Stimulated activated naive CD4-positive, alpha-beta T cell (primary cell): ENCODE data around the gene GSTT2B.
"Not testable (repeated sequence)": the region's sequence is repeated elsewhere in the genome, so short reads cannot be mapped to it uniquely, and the experiment has no call there.

ENCODE experiments used
- DNase-seq, 6 experiments: peaks; one replicate each; lab custom pipeline; 2025; lab: John Stamatoyannopoulos, UW

GSTT2B gene

DNA sequence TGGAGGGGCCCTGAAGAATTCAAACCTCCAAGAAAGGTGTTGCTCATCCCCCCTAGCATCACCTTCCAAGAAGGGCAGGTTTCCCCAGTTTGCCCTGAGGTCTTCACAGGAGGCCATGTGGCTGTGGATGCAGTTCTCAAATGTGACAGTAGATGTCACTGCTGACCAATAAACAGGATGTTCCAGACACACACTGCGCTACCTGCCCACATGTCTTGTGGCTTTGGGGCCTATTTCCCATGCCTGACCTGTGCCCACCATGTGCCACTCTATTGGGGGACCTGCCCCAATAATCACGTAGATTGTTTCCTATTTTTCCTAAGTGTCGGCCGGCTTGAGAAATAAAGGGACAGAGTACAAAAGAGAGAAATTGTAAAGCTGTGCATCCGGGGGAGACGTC is 23.4 kb upstream of the GSTT2B start:
- peak in 4 of 6 experiments; percentile 7 to 73 (median 58) for DNase-seq

DNA sequence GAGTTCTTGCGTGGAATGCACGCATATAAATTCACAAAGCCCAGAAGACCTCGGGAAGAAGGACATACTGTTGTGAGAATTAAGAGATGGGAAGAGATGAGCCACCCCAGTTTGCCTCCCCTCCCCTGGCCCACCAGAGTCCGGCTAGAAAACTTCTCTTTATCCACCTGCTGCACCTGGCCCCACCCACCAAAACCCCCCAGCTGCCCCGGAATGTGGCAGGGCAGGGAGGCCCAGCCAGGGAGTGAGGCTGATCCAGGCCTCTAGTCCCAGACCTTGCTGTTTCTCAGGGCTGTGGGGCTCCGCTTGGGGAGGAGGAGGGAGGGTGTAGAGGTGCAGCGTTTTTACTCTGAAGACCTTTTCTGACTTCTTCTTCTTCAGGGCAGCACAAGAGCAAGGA is 19.6 kb upstream of the GSTT2B start:
- not testable (repeated sequence) for DNase-seq

DNA sequence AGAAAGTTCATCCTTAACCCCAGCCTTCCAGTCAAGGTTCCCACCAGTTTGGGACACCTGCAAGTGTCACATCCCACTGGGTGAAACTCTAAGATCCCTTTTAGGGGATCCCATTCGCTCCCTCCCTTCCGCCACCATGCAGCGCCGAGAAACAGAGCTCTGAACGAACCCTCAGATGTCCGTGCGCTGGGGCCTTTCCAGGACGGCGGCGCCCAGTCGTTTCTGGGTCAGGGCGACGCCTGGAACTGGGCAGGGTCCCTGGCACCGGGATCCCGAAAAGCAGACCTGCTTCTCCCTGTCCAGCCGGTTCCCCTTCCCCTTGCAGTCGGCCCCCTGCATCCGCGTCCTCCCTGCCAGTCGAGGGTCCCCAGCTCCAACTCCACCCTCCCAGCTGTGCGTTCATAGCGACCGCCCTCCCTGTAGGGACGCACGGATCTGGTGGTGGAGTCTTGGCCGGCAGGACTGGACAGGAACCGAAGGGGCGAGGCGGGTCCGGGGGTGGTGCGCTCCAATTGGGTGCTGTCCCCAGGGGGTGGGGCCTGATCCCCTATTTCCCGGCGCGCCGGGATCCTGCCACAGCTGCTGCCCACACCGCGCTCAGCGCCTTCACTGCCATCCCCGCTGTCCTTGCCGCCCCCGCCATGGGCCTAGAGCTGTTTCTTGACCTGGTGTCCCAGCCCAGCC is 18.7 kb upstream of the GSTT2B start, which contains the start of gene GSTT2:
GSTT2 (plus strand) TSS at position 578 of the 684 bp plus-strand sequence.
- DNase-seq = not testable (repeated sequence)

DNA sequence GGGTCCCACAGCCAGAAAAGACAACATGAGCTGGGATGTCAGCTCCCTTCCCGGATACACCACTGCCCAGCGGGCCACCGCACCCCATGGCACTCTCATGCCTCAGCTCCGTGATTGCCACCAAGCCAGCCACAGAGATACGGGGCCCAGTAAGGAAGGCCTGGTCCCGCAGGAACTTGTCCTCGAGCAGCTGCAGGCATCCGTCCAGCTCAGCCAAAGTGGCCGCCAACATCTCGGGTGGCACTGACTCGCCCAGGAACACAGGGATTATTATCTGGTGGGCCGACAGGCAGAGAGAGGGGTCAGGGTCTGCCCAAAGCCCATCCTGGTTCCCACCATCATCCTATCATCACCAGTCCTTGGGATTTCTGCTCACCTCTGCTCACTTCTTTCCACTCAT is 16.3 kb upstream of the GSTT2B start:
- DNase-seq = not testable (repeated sequence)

DNA sequence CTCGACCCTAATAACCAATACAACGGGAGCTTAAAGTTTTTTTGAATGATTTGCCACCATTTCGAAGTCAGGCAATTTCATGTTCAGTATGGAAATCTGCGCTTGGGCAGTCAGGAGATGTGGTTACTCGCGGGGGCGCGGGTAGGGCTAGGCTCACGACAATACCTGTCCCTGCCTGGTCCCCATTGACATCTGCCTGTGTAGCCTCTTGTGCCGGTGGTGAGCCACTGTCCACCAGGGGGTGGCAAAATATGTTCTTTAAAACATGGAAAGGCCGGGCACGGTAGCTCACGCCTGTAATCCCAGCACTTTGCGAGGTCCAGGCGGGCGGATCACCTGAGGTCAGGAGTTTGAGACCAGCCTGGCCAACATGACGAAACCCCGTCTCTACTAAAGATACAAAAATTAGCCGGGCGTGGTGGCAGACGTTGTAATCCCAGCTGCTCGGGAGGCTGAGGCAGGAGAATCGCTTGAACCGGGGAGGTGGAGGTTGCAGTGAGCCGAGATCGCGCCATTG is 13.9 kb upstream of the GSTT2B start:
- DNase-seq = not testable (repeated sequence)

DNA sequence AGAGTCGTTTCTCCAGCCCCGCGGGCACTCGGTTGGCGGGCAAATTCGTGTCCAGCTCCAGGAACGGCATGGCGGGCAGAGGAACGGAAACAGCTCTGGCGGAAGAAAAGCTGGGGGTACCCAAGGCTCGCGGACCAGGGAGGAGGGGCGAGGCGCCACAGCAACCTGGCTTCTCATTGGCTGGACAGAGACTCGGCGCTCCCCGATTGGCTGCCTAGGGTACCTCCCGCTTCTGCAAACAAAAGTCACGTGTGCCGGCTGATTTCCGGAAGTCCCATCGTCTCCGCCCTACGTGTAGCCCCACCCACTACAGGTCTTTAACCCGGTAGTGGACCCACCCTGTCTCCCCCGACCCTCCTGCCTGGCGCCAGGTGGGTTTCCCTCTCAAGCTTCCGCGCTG is 13.3 kb upstream of the GSTT2B start, which contains the start of gene DDT:
DDT (minus strand) TSS at position 97 of the 400 bp plus-strand sequence; CDS start at position 70, 27 bp downstream.
- not testable (repeated sequence) for DNase-seq

DNA sequence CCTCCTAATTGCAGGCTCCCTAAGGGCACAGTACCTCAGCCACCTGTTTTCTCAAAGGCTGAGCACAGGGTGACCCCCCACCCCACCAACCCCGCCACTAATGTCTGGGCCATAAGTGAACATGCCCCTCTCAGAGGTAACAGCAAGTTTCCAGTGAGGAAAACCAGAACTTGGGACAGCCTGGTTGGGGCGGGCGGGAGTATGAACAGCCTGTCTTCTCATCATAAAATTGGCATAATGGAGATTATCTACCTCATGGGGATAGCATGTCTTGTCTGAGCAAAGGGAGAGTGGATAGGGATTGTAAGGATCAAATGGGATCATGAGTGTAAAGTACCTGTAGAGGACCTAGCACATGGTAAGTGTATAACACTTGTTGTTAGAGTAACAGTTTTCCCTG is 10.9 kb upstream of the GSTT2B start:
- DNase-seq = not testable (repeated sequence)

DNA sequence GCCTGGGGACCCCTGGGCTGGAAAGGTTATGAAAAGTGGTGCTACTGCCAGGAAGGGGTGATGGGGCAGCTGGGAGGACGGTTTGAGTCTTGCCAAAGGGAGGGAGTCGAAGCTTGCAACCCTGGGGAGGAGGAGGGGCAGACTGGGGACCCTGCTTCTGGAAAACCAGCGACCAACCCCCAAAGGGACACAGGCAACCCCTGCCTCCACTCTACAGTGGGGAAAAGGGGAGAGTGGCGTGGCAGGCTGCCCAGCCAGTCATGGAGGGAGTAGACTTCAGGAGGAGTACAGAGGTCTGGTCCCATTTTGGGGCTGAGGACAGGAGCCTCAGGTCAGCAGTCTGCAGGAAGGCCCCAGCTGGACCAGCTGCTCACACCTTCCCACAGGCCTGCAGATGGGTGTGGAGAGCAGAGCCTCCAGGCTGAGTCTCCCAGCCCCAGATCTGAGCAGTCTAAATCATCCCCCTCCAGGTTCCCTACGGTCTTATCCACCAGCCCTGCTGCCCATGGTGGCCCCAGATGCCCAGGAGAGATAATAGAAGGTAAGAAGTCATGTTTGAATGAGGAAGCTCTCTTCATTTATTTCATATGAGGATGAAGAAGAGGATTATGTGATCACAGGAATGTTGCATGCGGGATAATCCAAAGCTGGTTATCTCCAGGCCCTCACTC is 10.0 kb upstream of the GSTT2B start:
- DNase-seq = no peak

DNA sequence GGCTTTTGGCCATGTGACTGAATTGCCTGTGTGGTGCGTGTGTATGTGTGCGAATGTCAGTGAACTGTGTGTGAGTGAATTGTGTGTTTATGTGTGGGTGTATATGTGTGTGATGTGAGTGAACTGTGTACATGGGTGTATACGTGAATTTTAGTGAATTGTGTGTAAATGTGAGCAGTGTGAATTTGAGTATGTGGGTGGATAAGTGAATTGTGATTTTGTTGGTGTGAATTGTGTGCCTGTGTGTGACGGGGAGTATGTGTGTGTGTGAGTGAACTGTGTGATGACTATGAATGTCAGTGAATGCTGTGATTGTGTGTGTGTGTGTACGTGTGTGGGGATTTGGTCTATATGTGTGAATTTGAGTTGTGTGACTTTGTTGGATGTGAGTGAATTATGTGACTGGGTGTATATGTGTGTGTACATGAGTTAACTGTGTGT is 9.2 kb upstream of the GSTT2B start:
- no peak for DNase-seq

DNA sequence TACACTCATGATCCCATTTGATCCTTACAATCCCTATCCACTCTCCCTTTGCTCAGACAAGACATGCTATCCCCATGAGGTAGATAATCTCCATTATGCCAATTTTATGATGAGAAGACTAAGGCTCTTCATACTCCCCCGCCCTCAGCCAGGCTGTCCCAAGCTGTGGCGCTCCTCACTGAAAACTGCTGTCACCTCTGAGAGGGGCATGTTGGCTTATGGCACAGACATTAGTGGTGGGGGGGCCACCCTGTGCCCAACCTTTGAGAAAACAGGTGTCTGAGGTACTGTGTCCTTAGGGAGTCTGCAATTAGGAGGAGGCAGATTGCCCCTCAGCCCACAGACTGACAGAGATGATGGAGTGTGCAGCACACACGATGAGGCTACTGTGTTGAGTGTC is 8.1 kb upstream of the GSTT2B start:
- DNase-seq = no peak

DNA sequence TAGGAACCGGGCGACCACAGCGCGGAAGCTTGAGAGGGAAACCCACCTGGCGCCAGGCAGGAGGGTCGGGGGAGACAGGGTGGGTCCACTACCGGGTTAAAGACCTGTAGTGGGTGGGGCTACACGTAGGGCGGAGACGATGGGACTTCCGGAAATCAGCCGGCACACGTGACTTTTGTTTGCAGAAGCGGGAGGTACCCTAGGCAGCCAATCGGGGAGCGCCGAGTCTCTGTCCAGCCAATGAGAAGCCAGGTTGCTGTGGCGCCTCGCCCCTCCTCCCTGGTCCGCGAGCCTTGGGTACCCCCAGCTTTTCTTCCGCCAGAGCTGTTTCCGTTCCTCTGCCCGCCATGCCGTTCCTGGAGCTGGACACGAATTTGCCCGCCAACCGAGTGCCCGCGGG is 5.6 kb upstream of the GSTT2B start, which contains the start of gene DDTL:
DDTL (plus strand) TSS at position 321 of the 400 bp plus-strand sequence; CDS start at position 348, 27 bp downstream.
- DNase-seq = not testable (repeated sequence)

DNA sequence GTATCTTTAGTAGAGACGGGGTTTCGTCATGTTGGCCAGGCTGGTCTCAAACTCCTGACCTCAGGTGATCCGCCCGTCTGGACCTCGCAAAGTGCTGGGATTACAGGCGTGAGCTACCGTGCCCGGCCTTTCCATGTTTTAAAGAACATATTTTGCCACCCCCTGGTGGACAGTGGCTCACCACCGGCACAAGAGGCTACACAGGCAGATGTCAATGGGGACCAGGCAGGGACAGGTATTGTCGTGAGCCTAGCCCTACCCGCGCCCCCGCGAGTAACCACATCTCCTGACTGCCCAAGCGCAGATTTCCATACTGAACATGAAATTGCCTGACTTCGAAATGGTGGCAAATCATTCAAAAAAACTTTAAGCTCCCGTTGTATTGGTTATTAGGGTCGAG is 5.1 kb upstream of the GSTT2B start:
- not testable (repeated sequence) for DNase-seq

DNA sequence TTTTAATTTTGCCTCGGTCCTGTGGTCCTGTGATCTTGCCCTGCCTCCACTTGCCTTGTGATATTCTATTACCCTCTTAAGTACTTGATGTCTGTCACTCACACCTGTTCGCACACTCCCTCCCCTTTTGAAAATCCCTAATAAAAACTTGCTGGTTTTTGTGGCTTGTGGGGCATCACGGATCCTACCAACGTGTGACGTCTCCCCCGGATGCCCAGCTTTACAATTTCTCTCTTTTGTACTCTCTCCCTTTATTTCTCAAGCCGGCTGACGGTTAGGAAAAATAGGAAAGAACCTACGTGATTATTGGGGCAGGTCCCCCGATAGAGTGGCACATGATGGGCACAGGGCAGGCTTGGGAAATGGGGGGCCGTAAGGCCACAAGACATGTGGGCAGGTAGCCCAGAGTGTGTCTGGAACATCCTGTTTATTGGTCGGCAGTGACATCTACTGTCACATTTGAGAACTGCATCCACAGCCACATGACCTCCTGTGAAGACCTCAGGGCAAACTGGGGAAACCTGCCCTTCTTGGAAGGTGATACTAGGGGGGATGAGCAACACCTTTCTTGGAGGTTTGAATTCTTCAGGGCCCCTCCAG is 4.6 kb downstream of the GSTT2B start:
- DNase-seq = peak; percentile 51 to 82 (median 69)

DNA sequence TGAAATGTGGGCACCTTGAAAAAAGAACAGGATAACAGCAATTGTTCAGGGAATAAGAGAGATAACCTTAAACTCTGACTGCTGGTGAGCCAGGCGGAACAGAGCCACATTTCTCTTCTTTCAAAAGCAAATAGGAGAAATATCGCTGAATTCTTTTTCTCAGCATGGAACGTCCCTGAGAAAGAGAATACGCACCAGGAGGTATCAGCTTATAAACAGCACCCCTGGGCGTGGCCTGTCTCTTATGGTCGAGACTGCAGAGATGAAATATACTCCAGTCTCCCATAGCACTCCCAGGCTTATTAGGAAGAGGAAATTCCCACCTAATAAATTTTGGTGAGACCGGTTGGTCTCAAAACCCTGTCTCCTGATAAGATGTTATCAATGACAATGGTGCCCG is 5.1 kb downstream of the GSTT2B start:
- not testable (repeated sequence) for DNase-seq

DNA sequence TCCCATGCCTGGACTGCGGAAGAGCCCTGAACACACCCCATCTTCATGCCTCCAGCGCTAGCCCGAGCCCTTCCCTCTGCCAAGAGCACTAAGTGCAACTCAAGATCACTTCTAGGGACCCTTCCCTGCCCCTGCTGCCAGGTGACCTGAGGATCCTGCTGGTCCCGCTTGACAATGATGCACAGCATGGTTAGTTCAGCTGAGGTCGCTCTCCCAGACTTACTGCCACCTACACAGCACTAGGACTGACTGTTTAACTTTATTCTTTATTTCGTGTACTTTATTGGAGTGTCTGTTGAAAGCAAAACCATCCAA is 6.0 kb downstream of the GSTT2B start:
- DNase-seq = not testable (repeated sequence)

DNA sequence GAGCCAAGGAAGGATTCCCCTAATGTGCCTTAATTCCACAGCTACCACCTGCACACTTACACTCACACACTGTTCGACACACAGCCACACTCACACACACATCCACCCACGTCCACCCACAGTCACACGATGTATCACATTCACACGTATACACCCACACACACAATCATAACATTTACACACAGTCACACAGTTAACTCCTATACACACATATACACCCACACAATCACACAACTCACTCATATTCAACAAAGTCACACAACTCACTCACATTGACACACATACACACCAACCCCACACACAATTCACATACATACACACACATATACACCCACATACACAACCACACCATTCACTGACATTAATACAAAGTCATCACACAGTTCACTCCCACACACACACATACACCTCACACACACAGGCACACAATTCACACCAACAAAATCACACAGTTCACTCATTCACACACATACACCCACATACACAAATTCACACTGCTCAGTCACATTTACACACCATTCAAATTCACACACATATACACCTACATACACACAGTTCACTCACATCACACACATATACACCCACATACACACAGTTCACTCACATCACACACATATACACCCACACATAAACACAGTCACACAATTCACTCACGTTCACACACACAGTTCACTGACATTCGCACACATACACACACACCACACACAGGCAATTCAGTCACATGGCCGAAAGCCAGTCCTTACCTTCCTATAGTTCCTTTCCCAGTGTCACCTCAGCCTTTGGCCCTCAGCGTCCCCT is 6.6 kb downstream of the GSTT2B start:
- not testable (repeated sequence) for DNase-seq

DNA sequence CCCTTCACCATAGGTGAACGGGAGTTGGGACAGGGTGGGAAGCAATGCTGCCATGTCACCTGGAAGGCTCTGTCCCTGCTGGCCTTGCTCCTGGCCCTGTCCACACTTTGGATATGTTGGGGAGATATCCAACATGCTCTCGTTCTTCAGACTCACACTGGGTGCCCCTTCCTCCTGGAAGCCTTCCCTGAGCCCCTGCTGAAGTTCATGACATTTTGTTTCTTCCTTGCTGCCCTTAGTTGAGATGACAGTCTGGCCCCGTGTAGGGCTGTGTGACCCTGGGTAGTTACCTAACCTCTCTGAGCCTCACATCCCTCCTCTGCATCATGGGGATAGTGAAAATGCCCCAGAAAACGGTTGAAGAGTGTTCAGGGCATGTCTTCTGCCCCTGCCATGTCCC is 7.5 kb downstream of the GSTT2B start:
- DNase-seq = not testable (repeated sequence)

DNA sequence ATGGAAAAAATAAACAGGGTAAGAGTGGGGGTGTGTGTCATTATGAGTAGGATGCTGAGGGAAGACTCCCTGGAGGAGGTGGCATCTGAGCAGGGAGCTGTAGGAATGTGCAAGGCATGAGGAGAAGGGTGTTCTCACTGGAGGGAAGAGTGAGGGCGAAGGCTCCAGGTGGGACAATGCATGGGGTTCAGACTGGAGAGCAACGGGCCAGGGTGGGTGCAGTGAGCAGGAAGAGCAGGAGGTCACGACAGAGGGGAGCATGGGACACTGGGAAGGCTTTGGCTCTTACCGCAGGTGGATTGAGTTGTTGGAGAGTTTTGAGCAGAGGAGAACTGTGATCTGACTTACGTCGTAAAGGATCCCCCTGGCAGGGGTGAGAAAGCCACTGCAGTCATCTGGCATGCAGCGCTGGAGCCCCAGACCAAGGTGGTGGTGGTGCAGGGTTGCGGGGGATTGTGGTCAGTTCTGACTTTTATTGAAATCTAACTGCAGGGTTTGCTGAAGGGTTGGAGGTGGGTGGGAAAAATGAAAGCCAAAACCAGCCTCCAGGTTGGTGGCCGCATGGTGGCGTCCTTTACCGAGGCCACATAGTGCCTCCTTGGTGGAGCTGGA is 8.1 kb downstream of the GSTT2B start:
- not testable (repeated sequence) for DNase-seq

DNA sequence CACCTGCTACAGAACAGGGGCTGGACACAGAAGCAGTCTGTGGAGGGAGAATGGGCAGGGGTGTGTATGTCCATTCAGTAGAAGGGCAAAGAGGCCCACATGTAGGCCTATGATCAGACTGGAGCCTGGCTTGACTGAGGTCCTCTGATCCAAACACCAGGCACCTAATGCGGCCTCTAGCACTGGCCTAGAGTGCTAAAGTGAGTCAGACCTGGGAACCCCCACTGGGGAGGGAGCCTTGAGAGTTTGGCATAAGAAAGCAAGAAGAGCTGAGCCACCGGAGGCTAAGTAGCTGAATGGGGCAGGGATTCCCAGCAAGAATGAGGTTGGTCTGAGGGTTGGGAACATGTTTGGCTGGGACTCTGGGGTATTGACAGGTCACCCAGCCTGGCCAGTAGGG is 9.6 kb downstream of the GSTT2B start:
- not testable (repeated sequence) for DNase-seq

DNA sequence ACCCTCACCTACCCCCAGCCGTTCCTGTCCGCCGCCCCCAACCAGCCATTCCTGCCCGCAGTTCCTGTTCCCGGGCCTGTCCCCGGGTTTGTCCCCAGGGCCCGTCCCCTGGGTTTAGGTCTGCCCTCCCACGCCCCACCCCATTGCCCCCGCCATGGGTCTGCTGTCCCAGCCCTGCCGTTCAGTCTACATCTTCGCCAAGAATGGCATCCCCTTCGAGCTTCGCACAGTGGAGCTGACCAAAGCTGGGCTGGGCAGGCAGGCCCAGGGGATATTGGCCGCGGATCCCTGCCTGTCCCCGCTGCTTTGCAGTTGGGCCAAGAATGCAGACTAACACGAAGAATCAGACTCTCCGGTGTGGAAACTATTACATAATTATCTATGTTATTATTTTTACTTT is 11.2 kb downstream of the GSTT2B start:
- not testable (repeated sequence) for DNase-seq

DNA sequence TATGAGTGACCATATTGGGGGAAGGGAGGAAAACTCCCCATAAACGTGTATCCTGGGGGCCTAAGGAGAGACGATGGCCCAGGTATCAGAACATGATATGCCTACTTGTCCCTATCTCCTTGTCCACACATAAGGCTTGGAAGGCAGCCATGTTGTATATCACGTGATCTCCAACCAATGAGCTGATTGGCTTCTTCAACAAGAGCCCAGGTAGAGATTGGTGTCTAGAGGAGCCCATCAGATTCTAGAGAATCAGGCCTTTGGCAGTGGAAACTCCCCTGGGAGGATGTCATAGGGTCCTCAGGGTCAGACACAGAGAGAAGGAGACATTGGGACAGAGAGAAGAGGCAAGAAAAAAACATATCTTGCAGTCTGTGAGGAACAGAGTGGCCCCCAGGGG is 13.6 kb downstream of the GSTT2B start:
- not testable (repeated sequence) for DNase-seq
